ENCODE data around the gene RGS7. TPM values are rescaled to one million over a fixed set of nuclear protein-coding genes. Genes with fewer than 3 reads are reported as not detected.
"Not testable (repeated sequence)": the region's sequence is repeated elsewhere in the genome, so short reads cannot be mapped to it uniquely, and the experiment has no call there.

The RGS7 gene
- total and polyA plus RNA-seq, 2 experiments from 2014 or later: 0.22 to 0.73 TPM

DNA sequence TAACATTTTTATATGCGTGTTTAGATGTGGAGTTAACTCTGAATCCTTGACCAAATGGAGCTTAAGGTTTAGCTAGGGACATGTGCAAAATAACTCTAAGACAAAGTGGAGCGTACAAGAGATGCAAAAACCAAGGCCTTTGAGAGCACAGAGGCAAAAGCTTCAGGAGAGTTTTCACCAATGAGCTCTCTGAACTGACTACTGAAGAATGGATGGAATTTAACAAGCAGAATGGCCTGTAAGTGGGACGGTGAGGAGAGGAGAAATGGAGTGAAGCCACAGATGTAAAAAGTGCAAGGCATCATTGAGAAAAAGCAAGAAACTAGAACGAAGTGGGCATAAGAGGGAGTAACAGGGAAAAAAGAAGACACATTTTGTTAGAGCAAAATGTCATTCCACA, 260.0 kb downstream of the RGS7 start:
- TF ChIP-seq, protein P1, sequence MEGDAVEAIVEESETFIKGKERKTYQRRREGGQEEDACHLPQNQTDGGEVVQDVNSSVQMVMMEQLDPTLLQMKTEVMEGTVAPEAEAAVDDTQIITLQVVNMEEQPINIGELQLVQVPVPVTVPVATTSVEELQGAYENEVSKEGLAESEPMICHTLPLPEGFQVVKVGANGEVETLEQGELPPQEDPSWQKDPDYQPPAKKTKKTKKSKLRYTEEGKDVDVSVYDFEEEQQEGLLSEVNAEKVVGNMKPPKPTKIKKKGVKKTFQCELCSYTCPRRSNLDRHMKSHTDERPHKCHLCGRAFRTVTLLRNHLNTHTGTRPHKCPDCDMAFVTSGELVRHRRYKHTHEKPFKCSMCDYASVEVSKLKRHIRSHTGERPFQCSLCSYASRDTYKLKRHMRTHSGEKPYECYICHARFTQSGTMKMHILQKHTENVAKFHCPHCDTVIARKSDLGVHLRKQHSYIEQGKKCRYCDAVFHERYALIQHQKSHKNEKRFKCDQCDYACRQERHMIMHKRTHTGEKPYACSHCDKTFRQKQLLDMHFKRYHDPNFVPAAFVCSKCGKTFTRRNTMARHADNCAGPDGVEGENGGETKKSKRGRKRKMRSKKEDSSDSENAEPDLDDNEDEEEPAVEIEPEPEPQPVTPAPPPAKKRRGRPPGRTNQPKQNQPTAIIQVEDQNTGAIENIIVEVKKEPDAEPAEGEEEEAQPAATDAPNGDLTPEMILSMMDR (IDR thresholded peaks at IDR 0.05; ENCODE audit: poor library complexity): no peak
- TF ChIP-seq EZH2phosphoT487 (IDR thresholded peaks at IDR 0.05; ENCODE audit: low read depth, severe bottlenecking, unreplicated experiment): no peak
- TF ChIP-seq EZH2 (IDR thresholded peaks at IDR 0.05; ENCODE audit: borderline replicate concordance): no peak

DNA sequence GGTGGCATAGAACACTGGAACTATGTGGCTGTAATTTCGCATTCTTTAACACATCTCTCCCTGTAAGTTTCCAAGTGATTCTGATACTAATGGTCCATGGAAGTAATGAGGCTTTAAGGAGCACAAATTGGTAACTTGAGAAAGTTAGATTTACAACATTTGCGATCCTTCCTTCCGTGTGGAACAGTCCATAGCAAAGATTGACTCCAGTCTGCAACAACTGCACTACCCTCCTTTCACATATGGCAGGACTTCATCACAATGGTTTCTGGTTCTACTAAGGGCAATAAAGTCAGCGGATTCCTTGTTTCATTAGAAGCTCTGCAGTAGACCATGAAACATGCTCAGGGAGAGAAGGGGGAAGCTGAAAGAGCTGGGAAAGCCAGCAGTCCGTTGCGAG, 261.2 kb downstream of the RGS7 start:
- no peaks in the 10 kb centered on the region for H3K79me2 ChIP-seq
- no peaks in the 10 kb centered on the region for H4K20me1 ChIP-seq (ENCODE audit: insufficient read depth, poor library complexity, severe bottlenecking)
- WGBS (ENCODE audit: low lambda C conversion rate, missing lambda C conversion rate): 96% methylated on average over 6 of the region's 6 CpGs
- no peak overlapping the region for H3K27ac ChIP-seq
- H3K27me3 ChIP-seq: no peaks in the 10 kb centered on the region
- no peak overlapping the region for H3K4me2 ChIP-seq
- H3K9me3 ChIP-seq (ENCODE audit: low read depth): no peaks in the 10 kb centered on the region
- H2AFZ ChIP-seq: no peak overlapping the region
- no peaks in the 10 kb centered on the region for H3K9me2 ChIP-seq (replicated peaks; ENCODE audit: insufficient read depth)
- H3K36me3 ChIP-seq (replicated peaks; ENCODE audit: insufficient read depth, low read depth): no peaks in the 10 kb centered on the region
- H3K4me3 ChIP-seq: no peak overlapping the region
- TF ChIP-seq EZH2 (IDR thresholded peaks at IDR 0.05; ENCODE audit: borderline replicate concordance) (no peak), EZH2phosphoT487 (IDR thresholded peaks at IDR 0.05; ENCODE audit: low read depth, severe bottlenecking, unreplicated experiment) (no peak)
- TF ChIP-seq, protein P1 (IDR thresholded peaks at IDR 0.05; ENCODE audit: poor library complexity): no peak
- H3K4me1 ChIP-seq (ENCODE audit: insufficient read depth): no peaks in the 10 kb centered on the region
- no peak for DNase-seq (ENCODE audit: low spot score)

More for the DNA sequence above, 260.0 kb downstream of the RGS7 start:
- no peaks in the 10 kb centered on the region for H3K4me1 ChIP-seq (ENCODE audit: insufficient read depth)
- no peaks in the 10 kb centered on the region for H3K9me2 ChIP-seq (replicated peaks; ENCODE audit: insufficient read depth)
- WGBS (ENCODE audit: low lambda C conversion rate, missing lambda C conversion rate): 73% methylated on average over 4 of the region's 4 CpGs
- no peaks in the 10 kb centered on the region for H3K27me3 ChIP-seq
- H3K36me3 ChIP-seq (replicated peaks; ENCODE audit: insufficient read depth, low read depth): no peaks in the 10 kb centered on the region
- H3K9me3 ChIP-seq (ENCODE audit: low read depth): no peaks in the 10 kb centered on the region
- H4K20me1 ChIP-seq (ENCODE audit: insufficient read depth, poor library complexity, severe bottlenecking): no peaks in the 10 kb centered on the region
- H3K79me2 ChIP-seq: no peaks in the 10 kb centered on the region
- H3K4me2 ChIP-seq: no peak overlapping the region
- no peak for DNase-seq (ENCODE audit: low spot score)
- H2AFZ ChIP-seq: no peak overlapping the region
- H3K4me3 ChIP-seq: no peak overlapping the region
- no peak overlapping the region for H3K27ac ChIP-seq

DNA sequence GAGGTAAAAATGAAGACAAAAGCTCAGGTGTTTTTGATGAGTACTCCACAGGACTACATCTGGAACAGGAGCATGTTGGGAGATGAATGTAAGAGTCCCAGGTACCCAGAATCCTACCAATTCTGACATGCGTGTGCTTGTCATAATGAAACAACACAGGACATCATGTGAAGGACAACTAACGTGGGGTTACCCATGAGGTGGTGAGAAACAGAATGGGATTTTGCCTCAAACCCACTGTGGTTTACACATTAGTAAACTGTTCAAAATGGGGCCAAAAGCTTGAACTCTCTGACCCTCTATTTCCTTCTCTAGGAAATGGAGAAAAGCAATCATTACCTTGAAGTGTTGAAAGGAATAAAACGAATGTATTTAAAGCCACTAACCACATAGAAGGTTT, 266.2 kb downstream of the RGS7 start:
- Histone ChIP-seq H3K9me3 (ENCODE audit: low read depth) (no peaks in the 10 kb centered on the region), H3K36me3 (replicated peaks; ENCODE audit: insufficient read depth, low read depth) (no peaks in the 10 kb centered on the region), H4K20me1 (ENCODE audit: insufficient read depth, poor library complexity, severe bottlenecking) (no peaks in the 10 kb centered on the region), H3K27me3 (no peaks in the 10 kb centered on the region), H3K79me2 (no peaks in the 10 kb centered on the region), H3K4me3 (no peak overlapping the region), H2AFZ (no peak overlapping the region), H3K9me2 (replicated peaks; ENCODE audit: insufficient read depth) (no peaks in the 10 kb centered on the region), H3K27ac (no peak overlapping the region), H3K4me1 (ENCODE audit: insufficient read depth) (no peaks in the 10 kb centered on the region), H3K4me2 (no peak overlapping the region)
- DNase-seq (ENCODE audit: low spot score): no peak
- no peak for TF ChIP-seq EZH2phosphoT487 (IDR thresholded peaks at IDR 0.05; ENCODE audit: low read depth, severe bottlenecking, unreplicated experiment)
- TF ChIP-seq, protein P1 (IDR thresholded peaks at IDR 0.05; ENCODE audit: poor library complexity): no peak
- TF ChIP-seq EZH2 (IDR thresholded peaks at IDR 0.05; ENCODE audit: borderline replicate concordance): no peak
- 90% methylated on average over 3 of the region's 3 CpGs for WGBS (ENCODE audit: low lambda C conversion rate, missing lambda C conversion rate)

DNA sequence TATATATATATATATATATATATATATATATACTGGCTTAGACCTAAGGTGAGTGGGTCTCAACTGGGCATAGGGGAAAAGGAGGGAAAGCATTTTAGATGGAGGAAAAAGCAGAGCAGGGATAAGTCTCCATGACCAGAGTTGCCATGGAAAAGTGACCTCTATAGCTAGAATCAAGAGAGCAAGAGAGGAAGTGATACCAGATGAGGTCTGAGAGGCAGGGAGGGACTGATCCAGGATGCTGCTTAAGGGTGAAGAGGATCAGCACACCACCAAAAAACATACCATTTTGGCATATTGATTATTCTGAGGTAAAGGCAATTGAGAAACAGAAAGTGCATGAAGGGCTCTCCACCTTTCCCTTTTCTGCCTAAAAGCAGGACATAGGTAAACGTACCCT, 267.9 kb downstream of the RGS7 start:
- not testable (repeated sequence) for H3K4me1 ChIP-seq (ENCODE audit: insufficient read depth); H3K4me3 ChIP-seq; H3K9me2 ChIP-seq (replicated peaks; ENCODE audit: insufficient read depth); H2AFZ ChIP-seq; H3K9me3 ChIP-seq (ENCODE audit: low read depth); H3K27ac ChIP-seq; H4K20me1 ChIP-seq (ENCODE audit: insufficient read depth, poor library complexity, severe bottlenecking); H3K36me3 ChIP-seq (replicated peaks; ENCODE audit: insufficient read depth, low read depth); H3K27me3 ChIP-seq; H3K79me2 ChIP-seq; DNase-seq (ENCODE audit: low spot score); H3K4me2 ChIP-seq
- whole genome bisulfite sequencing (ENCODE audit: low lambda C conversion rate, missing lambda C conversion rate): 79% methylated on average over 1 of the region's 1 CpG

DNA sequence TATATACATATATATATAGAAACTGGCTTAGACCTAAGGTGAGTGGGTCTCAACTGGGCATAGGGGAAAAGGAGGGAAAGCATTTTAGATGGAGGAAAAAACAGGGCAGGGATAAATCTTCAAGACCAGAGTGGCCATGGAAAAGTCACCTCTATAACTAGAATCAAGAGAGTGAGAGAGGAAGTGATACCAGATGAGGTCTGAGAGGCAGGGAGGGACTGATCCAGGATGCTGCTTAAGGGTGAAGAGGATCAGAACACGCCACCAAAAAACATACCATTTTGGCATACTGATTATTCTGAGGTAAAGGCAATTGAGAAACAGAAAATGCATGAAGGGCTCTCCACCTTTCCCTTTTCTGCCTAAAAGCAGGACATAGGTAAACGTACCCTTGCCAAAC, 268.9 kb downstream of the RGS7 start:
- WGBS (ENCODE audit: low lambda C conversion rate, missing lambda C conversion rate): 90% methylated on average over 2 of the region's 2 CpGs

More for the DNA sequence above, 268.9 kb downstream of the RGS7 start:
- not testable (repeated sequence) for H4K20me1 ChIP-seq (ENCODE audit: insufficient read depth, poor library complexity, severe bottlenecking); H3K4me3 ChIP-seq; DNase-seq (ENCODE audit: low spot score); H3K27ac ChIP-seq; H3K9me3 ChIP-seq (ENCODE audit: low read depth); H3K9me2 ChIP-seq (replicated peaks; ENCODE audit: insufficient read depth); H3K4me2 ChIP-seq; H2AFZ ChIP-seq; H3K4me1 ChIP-seq (ENCODE audit: insufficient read depth); H3K36me3 ChIP-seq (replicated peaks; ENCODE audit: insufficient read depth, low read depth); H3K27me3 ChIP-seq; H3K79me2 ChIP-seq

All from hepatocyte (in vitro differentiated cells).